Upper lobe of left lung (tissue), 6 donors: ENCODE measurements around the gene PTGR3. TPM values are rescaled to one million over a fixed set of nuclear protein-coding genes. Genes with fewer than 3 reads are reported as not detected.
A peak's percentile ranks its signal among the peaks of the same experiment; 100 is the strongest.

ENCODE experiments used
- ATAC-seq, 2 donors: fragments of 200-7000 bp; cut with Tn5 transposase; one replicate each; pipeline ENCODE4 v1.9.1; 2022; ENCODE audit warnings: mild to moderate bottlenecking in 2 of 2, moderate library complexity in 2 of 2; ENCODE audit not compliant: low FRiP score in 2 of 2
- DNase-seq, 2 donors: peaks; one replicate each; pipeline ENCODE4 v3.0.0-alpha.2; 2019 to 2020
- H3K27ac ChIP-seq, 4 donors: fragments of 200-600 bp; sonication (generic); one replicate each; pipeline ENCODE4 v1.5.1; 2016 to 2019
- H3K27me3 ChIP-seq, 4 donors: fragments of 200-600 bp; sonication (generic); one replicate each; pipeline ENCODE4 v1.5.1; 2017 to 2019
- H3K36me3 ChIP-seq, 4 donors: fragments of 200-600 bp; sonication (generic); one replicate each; pipeline ENCODE4 v1.5.1; 2016 to 2019
- H3K4me1 ChIP-seq, 4 donors: fragments of 200-600 bp; sonication (generic); one replicate each; pipeline ENCODE4 v1.5.1; 2018 to 2019
- H3K4me3 ChIP-seq, 4 donors: fragments of 200-600 bp; sonication (generic); one replicate each; pipeline ENCODE4 v1.5.1; 2017 to 2019; ENCODE audit warnings: mild to moderate bottlenecking in 2 of 4, moderate library complexity in 1 of 4
- H3K9me3 ChIP-seq, 4 donors: fragments of 200-600 bp; sonication (generic); one replicate each; pipeline ENCODE4 v1.5.1; 2018 to 2019
- EP300 ChIP-seq, 4 donors: sonication (generic); formaldehyde crosslinking; IDR thresholded peaks; one replicate each; pipeline ENCODE4 v1.5.1; 2017; ENCODE audit warnings: antibody characterized with exemption in 4 of 4, control low read depth in 2 of 4
- POLR2A ChIP-seq, 4 donors: fragments of 450-650 bp; IDR thresholded peaks; one replicate each; pipeline ENCODE4 v1.5.1; 2016 to 2017; ENCODE audit warnings: antibody characterized with exemption in 4 of 4, mild to moderate bottlenecking in 2 of 4
- POLR2AphosphoS5 ChIP-seq, 2 donors: sonication (generic); formaldehyde crosslinking; IDR thresholded peaks; one replicate each; pipeline ENCODE4 v1.5.1; 2017; ENCODE audit warnings: antibody characterized with exemption in 2 of 2
- WGBS, 2 donors: methylation state at CpG; one replicate each; pipeline ENCODE4 v1.1.5; 2017 to 2018; 5-methylcytosine and 5-hydroxymethylcytosine counted together
- total RNA-seq, 6 donors: library from RNA; depleted of rRNA in 4 of 6; stranded (reverse); fragments of >200 nt in 4 of 6; gene quantifications; one replicate each; pipeline versions ENCODE4 v1.1.0 to v1.2.1, GENCODE V29; 2016 to 2021
- TF ChIP-seq, protein P1 (sequence below), 6 experiments: fragments of 450-650 bp in 4 of 6; fragments of 200-600 bp in 2 of 6; sonication (generic) in 2 of 6; IDR thresholded peaks; one replicate each; pipeline ENCODE4 v1.5.1; 2016 to 2019; ENCODE audit warnings: antibody characterized with exemption in 6 of 6
- donor health status: DM: no; HTN: no; CAD: no; lungs with moderate emphysema.
- donor health status: DM: no; HTN: yes; CAD: no; lungs with severe emphysema.

PTGR3 gene
- total RNA-seq, 6 donors from 2014 or later = 12.2 to 36.8 (median 26.5) TPM

DNA sequence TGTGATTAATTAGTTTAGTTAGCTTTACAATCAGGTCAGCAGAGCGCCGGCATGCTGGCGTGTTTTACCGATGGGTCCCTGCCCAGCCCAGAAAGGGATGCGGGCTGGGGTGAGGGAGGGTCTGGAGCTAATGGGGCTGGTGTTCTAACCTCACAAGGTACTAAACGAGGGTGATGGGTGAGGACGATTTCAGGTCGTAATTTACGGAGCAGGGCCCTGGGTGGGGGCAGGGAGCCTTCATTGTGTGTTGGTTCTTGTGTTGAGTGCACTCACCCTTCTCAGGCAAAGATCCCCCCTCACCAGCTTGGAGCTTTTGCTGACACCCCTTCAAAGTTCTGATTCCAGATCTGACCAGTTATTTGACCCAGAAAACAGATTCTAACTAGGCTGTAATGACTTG, 39.5 kb downstream of the PTGR3 start:
- Histone ChIP-seq H3K36me3 (no peaks in the 10 kb centered on the region), H3K27me3 (no peaks in the 10 kb centered on the region), H3K27ac (no peak overlapping the region), H3K4me3 (no peak overlapping the region), H3K9me3 (no peaks in the 10 kb centered on the region), H3K4me1 (no peaks in the 10 kb centered on the region)
- TF ChIP-seq POLR2AphosphoS5 (IDR thresholded peaks at IDR 0.05) (no peak), EP300 (IDR thresholded peaks at IDR 0.05) (no peak), POLR2A (IDR thresholded peaks at IDR 0.05) (no peak)
- TF ChIP-seq, protein P1, sequence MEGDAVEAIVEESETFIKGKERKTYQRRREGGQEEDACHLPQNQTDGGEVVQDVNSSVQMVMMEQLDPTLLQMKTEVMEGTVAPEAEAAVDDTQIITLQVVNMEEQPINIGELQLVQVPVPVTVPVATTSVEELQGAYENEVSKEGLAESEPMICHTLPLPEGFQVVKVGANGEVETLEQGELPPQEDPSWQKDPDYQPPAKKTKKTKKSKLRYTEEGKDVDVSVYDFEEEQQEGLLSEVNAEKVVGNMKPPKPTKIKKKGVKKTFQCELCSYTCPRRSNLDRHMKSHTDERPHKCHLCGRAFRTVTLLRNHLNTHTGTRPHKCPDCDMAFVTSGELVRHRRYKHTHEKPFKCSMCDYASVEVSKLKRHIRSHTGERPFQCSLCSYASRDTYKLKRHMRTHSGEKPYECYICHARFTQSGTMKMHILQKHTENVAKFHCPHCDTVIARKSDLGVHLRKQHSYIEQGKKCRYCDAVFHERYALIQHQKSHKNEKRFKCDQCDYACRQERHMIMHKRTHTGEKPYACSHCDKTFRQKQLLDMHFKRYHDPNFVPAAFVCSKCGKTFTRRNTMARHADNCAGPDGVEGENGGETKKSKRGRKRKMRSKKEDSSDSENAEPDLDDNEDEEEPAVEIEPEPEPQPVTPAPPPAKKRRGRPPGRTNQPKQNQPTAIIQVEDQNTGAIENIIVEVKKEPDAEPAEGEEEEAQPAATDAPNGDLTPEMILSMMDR (IDR thresholded peaks at IDR 0.05) = no peak
- DNase-seq (no peak), ATAC-seq (no peak)
- WGBS, 2 donors = 77 to 85% methylated on average over 5 to 9 of the region's 9 CpGs

DNA sequence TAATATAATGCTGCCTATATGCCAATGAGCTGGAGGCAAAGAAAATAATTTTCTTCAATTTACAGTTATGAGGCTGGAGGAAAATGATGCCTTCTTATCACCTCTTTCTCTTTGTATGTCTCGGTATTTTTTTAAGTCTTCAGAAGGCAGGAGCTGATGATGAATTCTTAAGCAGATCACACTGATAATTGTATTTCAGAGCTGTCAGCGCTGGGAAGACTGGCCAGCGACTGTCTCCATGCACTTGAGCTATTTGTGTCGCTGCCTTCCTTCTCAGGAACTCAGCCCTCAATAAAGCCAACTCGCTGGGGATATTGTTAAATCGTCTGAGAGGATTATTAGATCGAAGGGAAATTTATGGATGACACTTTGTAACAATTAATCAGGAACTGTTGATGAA, 40.3 kb downstream of the PTGR3 start:
- WGBS, 2 donors = 55 to 76% methylated on average over 7 of the region's 7 CpGs
- Histone ChIP-seq H3K27ac (no peak overlapping the region), H3K27me3 (no peaks in the 10 kb centered on the region), H3K4me1 (no peaks in the 10 kb centered on the region), H3K9me3 (no peaks in the 10 kb centered on the region), H3K36me3 (no peaks in the 10 kb centered on the region), H3K4me3 (no peak overlapping the region)
- ATAC-seq = no peak
- no peak for DNase-seq
- TF ChIP-seq EP300 (IDR thresholded peaks at IDR 0.05) = no peak
- TF ChIP-seq POLR2A (IDR thresholded peaks at IDR 0.05) = no peak

DNA sequence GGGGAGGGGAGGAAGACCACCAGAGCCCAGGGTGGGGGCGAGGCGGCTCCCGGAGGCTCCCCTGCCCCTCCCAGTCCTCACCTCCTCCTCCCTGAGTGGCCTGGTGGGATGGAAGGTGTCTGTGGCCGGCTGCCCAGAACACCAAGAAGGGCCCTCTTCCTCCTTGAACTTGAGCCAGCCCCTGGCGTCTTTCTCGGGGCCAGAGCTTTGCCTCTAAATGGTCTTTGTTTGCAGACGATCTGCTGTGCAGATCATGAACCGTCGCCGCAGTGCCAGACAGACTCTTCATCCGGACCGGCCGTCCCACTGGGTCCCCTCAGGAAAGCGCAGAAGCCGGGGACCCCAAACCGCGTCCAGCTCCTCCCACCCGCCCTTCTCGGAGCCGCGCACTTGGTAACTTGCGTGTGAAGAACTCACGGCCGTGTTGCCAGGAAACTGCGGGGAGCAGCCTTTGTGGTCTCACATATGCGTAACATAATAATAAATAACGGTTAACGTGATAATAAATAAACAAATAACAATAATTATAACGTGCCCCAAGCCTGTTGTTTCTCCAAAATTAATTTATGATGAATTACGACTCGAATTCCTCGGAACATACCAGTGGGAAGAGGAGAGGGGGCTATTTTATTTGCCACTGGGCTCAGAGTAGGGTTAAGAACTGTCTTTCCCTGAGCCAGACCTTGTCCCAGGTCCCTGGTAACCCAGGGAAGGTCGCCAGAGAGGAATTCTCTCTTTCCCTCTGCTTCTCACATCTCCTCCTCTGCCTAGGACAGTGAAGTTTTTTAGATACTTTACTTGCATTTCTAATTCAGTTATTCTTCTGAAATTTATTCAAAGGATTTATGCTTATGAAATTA, 41.0 kb downstream of the PTGR3 start:
- DNase-seq = peak in 1 of 2 donors; percentile 60
- Histone ChIP-seq H3K4me1 (no peaks in the 10 kb centered on the region), H3K27me3 (no peaks in the 10 kb centered on the region), H3K4me3 (peak overlapping the region in 3 of 4 donors; percentile 0 to 29 (median 2)), H3K27ac (no peak overlapping the region), H3K9me3 (no peaks in the 10 kb centered on the region), H3K36me3 (no peaks in the 10 kb centered on the region)
- WGBS, 2 donors = 65 to 72% methylated on average over 24 to 29 of the region's 33 CpGs
- no peak for ATAC-seq
- TF ChIP-seq EP300 (IDR thresholded peaks at IDR 0.05) = no peak
- TF ChIP-seq, protein P1 (IDR thresholded peaks at IDR 0.05) = no peak
- no peak for TF ChIP-seq POLR2AphosphoS5 (IDR thresholded peaks at IDR 0.05)
- TF ChIP-seq POLR2A (IDR thresholded peaks at IDR 0.05) = no peak

DNA sequence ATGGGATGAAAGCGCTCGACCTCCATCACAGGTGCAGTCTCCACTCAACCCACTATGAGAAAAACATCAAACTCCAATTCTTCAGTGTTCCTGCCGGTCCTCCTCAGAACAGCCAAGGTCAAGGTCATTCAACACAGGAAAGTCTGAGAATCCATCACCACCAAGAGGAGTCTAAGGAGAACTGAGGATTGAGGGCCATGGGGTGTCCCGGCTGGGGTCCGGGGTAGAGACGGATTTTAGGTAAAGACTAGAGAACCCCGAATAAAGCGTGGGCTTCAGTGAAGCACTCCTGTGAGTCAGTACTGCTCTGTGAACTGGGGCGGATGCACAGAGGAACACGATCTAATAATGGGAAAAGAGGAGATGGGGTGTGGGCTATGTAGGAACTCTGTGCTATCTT, 41.8 kb downstream of the PTGR3 start:
- H3K9me3 ChIP-seq = no peaks in the 10 kb centered on the region
- DNase-seq (no peak), ATAC-seq (no peak)
- no peak overlapping the region for H3K27ac ChIP-seq
- no peaks in the 10 kb centered on the region for H3K4me1 ChIP-seq
- H3K27me3 ChIP-seq = no peaks in the 10 kb centered on the region
- WGBS, 2 donors = 91 to 93% methylated on average over 10 of the region's 10 CpGs
- TF ChIP-seq, protein P1 (IDR thresholded peaks at IDR 0.05) = no peak
- TF ChIP-seq POLR2AphosphoS5 (IDR thresholded peaks at IDR 0.05) = no peak
- no peak for TF ChIP-seq EP300 (IDR thresholded peaks at IDR 0.05)
- no peak for TF ChIP-seq POLR2A (IDR thresholded peaks at IDR 0.05)
- no peak overlapping the region for H3K4me3 ChIP-seq
- no peaks in the 10 kb centered on the region for H3K36me3 ChIP-seq

DNA sequence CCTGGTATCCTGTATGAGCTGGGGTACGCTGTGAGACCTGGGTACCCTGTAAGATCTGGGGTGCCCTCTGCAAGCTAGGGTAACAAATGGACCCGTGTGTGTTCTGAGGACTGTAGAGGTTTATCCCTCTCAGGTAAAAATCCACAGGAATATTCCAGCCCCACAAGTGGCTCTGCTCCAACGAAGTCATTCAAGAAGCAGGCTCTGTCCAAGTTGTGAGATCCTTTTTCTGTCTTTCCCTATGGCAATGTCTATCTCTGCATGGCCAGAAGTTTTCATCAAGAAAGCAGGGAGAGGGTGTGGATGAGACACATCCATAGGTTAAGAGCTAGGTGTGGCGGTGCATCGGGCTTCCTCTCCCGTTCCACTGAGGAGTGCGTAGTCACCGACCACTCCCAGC, 43.0 kb downstream of the PTGR3 start:
- peaks cover 0 to 4% (median 1%) of the 10 kb centered on the region in 4 donors for H3K4me1 ChIP-seq
- H3K9me3 ChIP-seq = no peaks in the 10 kb centered on the region
- H3K27me3 ChIP-seq = no peaks in the 10 kb centered on the region
- DNase-seq = no peak
- no peak for ATAC-seq
- WGBS, 2 donors = 91 to 95% methylated on average over 8 of the region's 8 CpGs
- H3K27ac ChIP-seq = no peak overlapping the region
- H3K4me3 ChIP-seq = no peak overlapping the region
- TF ChIP-seq POLR2A (IDR thresholded peaks at IDR 0.05) (no peak), POLR2AphosphoS5 (IDR thresholded peaks at IDR 0.05) (no peak), EP300 (IDR thresholded peaks at IDR 0.05) (no peak)
- TF ChIP-seq, protein P1 (IDR thresholded peaks at IDR 0.05) = no peak
- no peaks in the 10 kb centered on the region for H3K36me3 ChIP-seq
